Spleen (tissue), 7 donors: ENCODE measurements around the gene CRK.

ENCODE experiments used
- POLR2A ChIP-seq, 3 donors: fragments of 450-650 bp; IDR thresholded peaks; one replicate each; pipeline ENCODE4 v1.5.1; 2017; ENCODE audit warnings: antibody characterized with exemption in 3 of 3, mild to moderate bottlenecking in 1 of 3
- TF ChIP-seq, protein P1 (sequence below), 11 experiments: fragments of 200-600 bp in 7 of 11; fragments of 450-650 bp in 4 of 11; sonication (generic) in 4 of 11; IDR thresholded peaks in 8 of 11; conservative IDR thresholded peaks in 3 of 11; 1 replicate in 7 of 11; 2 replicates in 4 of 11; pipeline versions ENCODE4 v1.4.0 to v1.8.0; 2016 to 2021; ENCODE audit warnings: antibody characterized with exemption in 11 of 11, inconsistent platforms in 4 of 11, mild to moderate bottlenecking in 1 of 11
- donor health status: DM: no; HTN: no; CAD: no; lungs with moderate emphysema.
- donor health status: DM: no; HTN: no; CAD: no.
- donor health status: DM: no; HTN: no; CAD: no.

DNA sequence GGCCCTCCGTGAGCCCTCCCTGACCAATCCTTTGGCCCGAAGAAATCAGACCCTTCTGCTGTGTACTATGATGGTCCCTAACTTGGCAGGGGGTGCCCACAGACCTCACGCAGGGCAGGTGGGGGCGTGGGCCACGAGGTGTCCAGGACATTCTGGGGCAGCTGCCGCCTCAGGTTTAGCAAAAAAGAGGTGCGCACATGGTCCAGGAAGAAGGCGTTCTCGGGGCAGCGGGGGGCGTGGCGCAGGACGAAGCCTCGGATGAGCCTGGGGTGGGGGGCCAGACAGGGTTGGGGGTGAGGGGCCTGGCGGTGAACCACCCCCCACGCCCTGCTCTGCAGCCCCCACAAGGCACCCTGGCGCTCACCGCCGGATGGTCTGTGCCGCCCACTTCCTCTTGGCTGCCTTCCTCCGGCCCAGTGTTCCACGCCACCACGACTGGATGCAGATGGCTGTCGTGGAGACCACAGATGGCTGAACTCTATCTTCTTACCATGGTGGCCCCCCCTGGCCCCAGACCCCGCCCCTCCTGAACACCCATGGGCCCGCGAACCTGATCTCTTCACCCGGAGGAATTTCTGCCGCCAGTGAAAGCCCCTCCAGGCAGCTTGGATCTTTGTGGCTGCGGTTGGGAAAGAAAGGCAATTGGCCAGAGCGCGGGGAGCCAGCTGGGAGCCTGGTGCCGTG lies 14.2 kb upstream of the CRK start:
- TF ChIP-seq, protein P1, sequence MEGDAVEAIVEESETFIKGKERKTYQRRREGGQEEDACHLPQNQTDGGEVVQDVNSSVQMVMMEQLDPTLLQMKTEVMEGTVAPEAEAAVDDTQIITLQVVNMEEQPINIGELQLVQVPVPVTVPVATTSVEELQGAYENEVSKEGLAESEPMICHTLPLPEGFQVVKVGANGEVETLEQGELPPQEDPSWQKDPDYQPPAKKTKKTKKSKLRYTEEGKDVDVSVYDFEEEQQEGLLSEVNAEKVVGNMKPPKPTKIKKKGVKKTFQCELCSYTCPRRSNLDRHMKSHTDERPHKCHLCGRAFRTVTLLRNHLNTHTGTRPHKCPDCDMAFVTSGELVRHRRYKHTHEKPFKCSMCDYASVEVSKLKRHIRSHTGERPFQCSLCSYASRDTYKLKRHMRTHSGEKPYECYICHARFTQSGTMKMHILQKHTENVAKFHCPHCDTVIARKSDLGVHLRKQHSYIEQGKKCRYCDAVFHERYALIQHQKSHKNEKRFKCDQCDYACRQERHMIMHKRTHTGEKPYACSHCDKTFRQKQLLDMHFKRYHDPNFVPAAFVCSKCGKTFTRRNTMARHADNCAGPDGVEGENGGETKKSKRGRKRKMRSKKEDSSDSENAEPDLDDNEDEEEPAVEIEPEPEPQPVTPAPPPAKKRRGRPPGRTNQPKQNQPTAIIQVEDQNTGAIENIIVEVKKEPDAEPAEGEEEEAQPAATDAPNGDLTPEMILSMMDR (IDR thresholded peaks at IDR 0.05 in 8 of 11, conservative IDR thresholded peaks at IDR 0.05 in 3 of 11): no peak
- no peak for TF ChIP-seq POLR2A (IDR thresholded peaks at IDR 0.05)
